H1 (cell line): ENCODE measurements around the gene RUVBL1.

ENCODE experiments used
- CTCF ChIP-seq, 3 experiments: IDR thresholded peaks; 1 replicate in 2 of 3; 2 replicates in 1 of 3; pipeline versions ENCODE4 v1.5.1 to v1.6.1; 2011; ENCODE audit warnings: low read length in 3 of 3, mild to moderate bottlenecking in 3 of 3, inconsistent platforms in 2 of 3, low read depth in 1 of 3, moderate library complexity in 1 of 3; ENCODE audit not compliant: insufficient read depth in 1 of 3; ENCODE audit errors: control extremely low read depth in 1 of 3
- POLR2A ChIP-seq, 2 experiments: IDR thresholded peaks; 1 replicate in 1 of 2; 2 replicates in 1 of 2; pipeline ENCODE4 v1.6.1; 2011; ENCODE audit warnings: low read depth in 2 of 2, low read length in 2 of 2, mild to moderate bottlenecking in 2 of 2; ENCODE audit errors: control extremely low read depth in 1 of 2
- POLR2AphosphoS5 ChIP-seq: IDR thresholded peaks from 2 replicates; pipeline ENCODE4 v1.6.1; 2011; ENCODE audit warnings: low read depth, low read length
- SIRT6 ChIP-seq: IDR thresholded peaks from one replicate; pipeline ENCODE4 v1.7.1; 2012; ENCODE audit warnings: low read length, inconsistent platforms
- TCF12 ChIP-seq: IDR thresholded peaks from 2 replicates; pipeline ENCODE4 v1.6.1; 2011; ENCODE audit warnings: low read depth, mild to moderate bottlenecking, low read length

DNA sequence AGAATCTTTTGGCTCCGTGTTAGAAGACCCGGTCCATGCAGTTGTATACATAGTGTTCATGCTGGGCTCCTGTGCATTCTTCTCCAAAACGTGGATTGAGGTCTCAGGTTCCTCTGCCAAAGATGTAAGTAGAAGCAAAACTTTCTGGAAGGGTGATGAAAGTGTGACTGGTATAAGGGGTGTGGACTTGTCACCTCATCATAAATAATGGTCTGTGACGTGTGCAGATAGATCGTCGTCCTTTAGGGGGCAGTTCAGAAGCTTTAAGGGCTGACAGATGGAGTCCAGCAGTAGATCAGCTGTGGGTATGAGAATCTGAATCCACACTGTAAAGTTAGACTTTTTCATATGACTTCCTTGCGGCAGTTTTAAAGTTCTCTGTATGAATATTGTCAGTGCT is 56.1 kb downstream of the RUVBL1 start:
- TF ChIP-seq CTCF (IDR thresholded peaks at IDR 0.05; ENCODE audit: control extremely low read depth in 1 of 3, insufficient read depth in 1 of 3, low read depth in 1 of 3, low read length in 3 of 3) (no peak), SIRT6 (no peak), POLR2A (IDR thresholded peaks at IDR 0.05; ENCODE audit: control extremely low read depth in 1 of 2, low read depth in 2 of 2, low read length in 2 of 2) (no peak), TCF12 (no peak), POLR2AphosphoS5 (no peak)
